Tibial nerve (tissue), 4 donors: ENCODE data around the gene PLXNB3. TPM values are rescaled to one million over a fixed set of nuclear protein-coding genes. Genes with fewer than 3 reads are reported as not detected.

Experiments
- DNase-seq, 2 donors: peaks; one replicate each; pipeline ENCODE4 v3.0.0-alpha.2; 2019; ENCODE audit warnings: low spot score in 2 of 2
- H3K27ac ChIP-seq, 4 donors: fragments of 200-600 bp; sonication (generic) in 3 of 4; one replicate each; pipeline ENCODE4 v1.5.1; 2017 to 2019; ENCODE audit warnings: mild to moderate bottlenecking in 1 of 4
- H3K27me3 ChIP-seq, 2 donors: fragments of 200-600 bp; sonication (generic) in 1 of 2; one replicate each; pipeline versions ENCODE4 v1.5.1 to v1.6.0; 2017 to 2019
- H3K36me3 ChIP-seq, 3 donors: fragments of 200-600 bp; sonication (generic); one replicate each; pipeline ENCODE4 v1.5.1; 2018 to 2019
- H3K4me1 ChIP-seq, 4 donors: fragments of 200-600 bp; sonication (generic) in 3 of 4; one replicate each; pipeline ENCODE4 v1.5.1; 2017 to 2019
- H3K4me3 ChIP-seq, 4 donors: fragments of 200-600 bp; sonication (generic) in 3 of 4; one replicate each; pipeline ENCODE4 v1.5.1; 2017 to 2019; ENCODE audit warnings: mild to moderate bottlenecking in 1 of 4, moderate library complexity in 1 of 4
- H3K9me3 ChIP-seq, 4 donors: fragments of 200-600 bp; sonication (generic) in 3 of 4; one replicate each; pipeline ENCODE4 v1.5.1; 2017 to 2019
- CTCF ChIP-seq, 5 experiments: fragments of 200-600 bp in 3 of 5; fragments of 450-650 bp in 2 of 5; sonication (generic) in 3 of 5; IDR thresholded peaks; one replicate each; pipeline ENCODE4 v1.5.1; 2016 to 2019; ENCODE audit warnings: antibody characterized with exemption in 5 of 5, mild to moderate bottlenecking in 3 of 5, moderate library complexity in 2 of 5
- EP300 ChIP-seq, 2 donors: sonication (generic); formaldehyde crosslinking; IDR thresholded peaks; one replicate each; pipeline ENCODE4 v1.6.1; 2017; ENCODE audit warnings: antibody characterized with exemption in 2 of 2, mild to moderate bottlenecking in 1 of 2
- POLR2A ChIP-seq, 2 donors: fragments of 450-650 bp; IDR thresholded peaks; one replicate each; pipeline ENCODE4 v1.6.1; 2017; ENCODE audit warnings: antibody characterized with exemption in 2 of 2, mild to moderate bottlenecking in 2 of 2, moderate library complexity in 2 of 2
- WGBS, 2 donors: methylation state at CpG; one replicate each; pipeline ENCODE4 v1.1.5; 2018; 5-methylcytosine and 5-hydroxymethylcytosine counted together
- total RNA-seq, 4 donors: library from RNA; depleted of rRNA; stranded (reverse); fragments of >200 nt; gene quantifications; one replicate each; pipeline ENCODE4 v1.1.0, GENCODE V29; 2016

PLXNB3 gene
- total RNA-seq, 4 donors from 2014 or later = 45.4 to 77.7 (median 50.3) TPM

- TF ChIP-seq EP300 (IDR thresholded peaks at IDR 0.05) (no peak), POLR2A (IDR thresholded peaks at IDR 0.05) (no peak), CTCF (IDR thresholded peaks at IDR 0.05) (no peak)
- peaks cover 0 to 40% (median 0%) of the 10 kb centered on the region in 3 donors for H3K36me3 ChIP-seq
- H3K27ac ChIP-seq = no peak overlapping the region
- no peaks in the 10 kb centered on the region for H3K27me3 ChIP-seq
- no peak overlapping the region for H3K4me3 ChIP-seq
- H3K4me1 ChIP-seq = peaks cover 0 to 30% (median 3%) of the 10 kb centered on the region in 4 donors
- DNase-seq = no peak
- 82 to 85% methylated on average over 13 to 17 of the region's 17 CpGs for WGBS, 2 donors
- no peaks in the 10 kb centered on the region for H3K9me3 ChIP-seq
These were observed 27.2 kb downstream of the PLXNB3 start for GRCh38 chrX:153791104-153791852.

DNA sequence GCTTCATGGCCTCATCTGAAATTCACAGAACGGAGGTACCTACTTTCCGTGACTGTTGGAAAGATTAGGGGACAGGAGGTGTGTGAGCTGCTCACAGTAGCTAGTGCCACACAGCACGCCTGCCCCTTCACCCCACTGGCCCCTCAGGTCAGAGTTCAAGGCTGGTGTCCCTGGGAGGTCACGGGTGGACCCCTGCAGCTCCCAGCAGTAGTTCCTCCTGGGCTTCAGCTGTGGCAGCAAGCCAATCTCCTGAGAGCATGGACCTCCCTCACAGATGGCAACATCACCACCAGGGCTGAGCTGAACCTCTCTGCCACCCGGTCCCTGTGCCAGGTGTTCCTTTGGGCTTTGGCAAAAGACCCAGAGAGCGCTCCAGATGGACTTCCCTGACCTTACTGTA is 28.3 kb downstream of the PLXNB3 start:
- no peaks in the 10 kb centered on the region for H3K27me3 ChIP-seq
- no peak for DNase-seq
- H3K9me3 ChIP-seq = no peaks in the 10 kb centered on the region
- 85 to 88% methylated on average over 2 to 6 of the region's 6 CpGs for WGBS, 2 donors
- TF ChIP-seq CTCF (IDR thresholded peaks at IDR 0.05) (no peak), POLR2A (IDR thresholded peaks at IDR 0.05) (no peak), EP300 (IDR thresholded peaks at IDR 0.05) (no peak)
- H3K27ac ChIP-seq = no peak overlapping the region
- peaks cover 0 to 32% (median 3%) of the 10 kb centered on the region in 4 donors for H3K4me1 ChIP-seq
- no peak overlapping the region for H3K4me3 ChIP-seq
- H3K36me3 ChIP-seq = peaks cover 0 to 36% (median 0%) of the 10 kb centered on the region in 3 donors

DNA sequence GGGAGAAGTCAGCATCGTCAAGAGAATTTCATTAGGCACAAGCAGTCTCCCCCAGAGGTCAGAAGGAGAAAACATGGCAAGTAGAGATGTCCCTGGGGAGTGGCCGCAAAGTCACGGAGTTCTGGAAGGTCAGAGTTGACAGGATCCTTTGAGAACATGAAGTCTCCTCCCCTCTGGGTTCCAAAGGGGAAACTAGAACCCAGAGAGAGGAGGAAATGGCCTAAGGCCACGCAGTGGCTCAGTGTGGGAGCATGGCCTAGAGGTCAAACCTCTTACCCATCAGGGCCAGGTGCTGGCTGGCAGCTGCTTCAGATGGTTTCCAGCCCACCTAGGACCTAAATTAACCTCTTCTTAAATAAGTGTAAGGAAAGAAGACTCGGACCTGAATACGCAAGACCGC is 29.2 kb downstream of the PLXNB3 start:
- no peak for TF ChIP-seq CTCF (IDR thresholded peaks at IDR 0.05)
- WGBS, 2 donors = 4 to 54% methylated on average over 7 of the region's 7 CpGs
- Histone ChIP-seq H3K4me3 (peak overlapping the region; percentile 57 to 73 (median 66)), H3K9me3 (no peaks in the 10 kb centered on the region), H3K36me3 (peaks cover 0 to 36% (median 0%) of the 10 kb centered on the region in 3 donors), H3K27ac (peak overlapping the region; percentile 82 to 95 (median 94)), H3K27me3 (no peaks in the 10 kb centered on the region), H3K4me1 (peaks cover 0 to 32% (median 3%) of the 10 kb centered on the region in 4 donors)
- no peak for DNase-seq

GRCh38 chrX:153794018-153794896 is 30.2 kb downstream of the PLXNB3 start, which contains the start of the genes IDH3G and SSR4:
IDH3G (minus strand) TSS chrX:153794375; CDS start chrX:153794326, 49 bp downstream.
SSR4 (plus strand) TSS chrX:153794668; CDS start chrX:153794688, 20 bp downstream.
- Histone ChIP-seq H3K36me3 (peaks cover 0 to 36% (median 0%) of the 10 kb centered on the region in 3 donors), H3K4me3 (peak within 1 kb of the TSS; percentile 57 to 73 (median 66)), H3K27ac (peak within 1 kb of the TSS; percentile 82 to 95 (median 94)), H3K9me3 (no peaks in the 10 kb centered on the region), H3K4me1 (peaks cover 0 to 32% (median 3%) of the 10 kb centered on the region in 4 donors), H3K27me3 (no peaks in the 10 kb centered on the region)
- DNase-seq = peak; percentile 85 to 87
- WGBS, 2 donors = 0 to 43% methylated on average over 13 to 88 of the region's 92 CpGs
- peak in 2 of 5 experiments; percentile 27 to 45 for TF ChIP-seq CTCF (IDR thresholded peaks at IDR 0.05)
- TF ChIP-seq EP300 (IDR thresholded peaks at IDR 0.05) = peak; percentile 66 to 82
- peak in 1 of 2 donors; percentile 50 for TF ChIP-seq POLR2A (IDR thresholded peaks at IDR 0.05)
